Nephron (organoid): ENCODE measurements around the gene SFXN1.

ENCODE experiments used
- H3K27ac Mint-ChIP-seq, 3 experiments: 2 replicates each; pipeline ENCODE4 v1.8.0; 2020; ENCODE audit warnings: mixed read lengths in 3 of 3, mild to moderate bottlenecking in 2 of 3, moderate library complexity in 1 of 3
- H3K27me3 Mint-ChIP-seq: 2 replicates; pipeline ENCODE4 v1.8.0; 2021; ENCODE audit warnings: low read depth, mild to moderate bottlenecking, moderate library complexity, mixed read lengths
- H3K36me3 Mint-ChIP-seq: 2 replicates; pipeline ENCODE4 v1.8.0; 2020; ENCODE audit warnings: low read depth, mixed read lengths
- H3K4me1 Mint-ChIP-seq: 2 replicates; pipeline ENCODE4 v1.8.0; 2020; ENCODE audit warnings: mixed read lengths
- H3K4me3 Mint-ChIP-seq, 3 experiments: 2 replicates each; pipeline ENCODE4 v1.8.0; 2020; ENCODE audit warnings: mild to moderate bottlenecking in 3 of 3, mixed read lengths in 3 of 3, moderate library complexity in 2 of 3
- H3K9me3 Mint-ChIP-seq: 2 replicates; pipeline ENCODE4 v1.8.0; 2020; ENCODE audit warnings: mixed read lengths
- TF ChIP-seq, protein P1 (sequence below), 3 experiments: fragments of 200-600 bp; sonication (generic); IDR thresholded peaks; one replicate each; pipeline ENCODE4 v1.5.0; 2021; ENCODE audit warnings: antibody characterized with exemption in 3 of 3; ENCODE audit not compliant: unreplicated experiment in 3 of 3

The SFXN1 gene

GRCh38 chr5:175576096-175576495, 97.7 kb downstream of the SFXN1 start:
- Mint-ChIP-seq H3K4me1 (no peaks in the 10 kb centered on the region), H3K27ac (no peak overlapping the region), H3K27me3 (peaks cover 45% of the 10 kb centered on the region), H3K4me3 (no peak overlapping the region), H3K9me3 (peaks cover 10% of the 10 kb centered on the region), H3K36me3 (no peaks in the 10 kb centered on the region)
- TF ChIP-seq, protein P1, sequence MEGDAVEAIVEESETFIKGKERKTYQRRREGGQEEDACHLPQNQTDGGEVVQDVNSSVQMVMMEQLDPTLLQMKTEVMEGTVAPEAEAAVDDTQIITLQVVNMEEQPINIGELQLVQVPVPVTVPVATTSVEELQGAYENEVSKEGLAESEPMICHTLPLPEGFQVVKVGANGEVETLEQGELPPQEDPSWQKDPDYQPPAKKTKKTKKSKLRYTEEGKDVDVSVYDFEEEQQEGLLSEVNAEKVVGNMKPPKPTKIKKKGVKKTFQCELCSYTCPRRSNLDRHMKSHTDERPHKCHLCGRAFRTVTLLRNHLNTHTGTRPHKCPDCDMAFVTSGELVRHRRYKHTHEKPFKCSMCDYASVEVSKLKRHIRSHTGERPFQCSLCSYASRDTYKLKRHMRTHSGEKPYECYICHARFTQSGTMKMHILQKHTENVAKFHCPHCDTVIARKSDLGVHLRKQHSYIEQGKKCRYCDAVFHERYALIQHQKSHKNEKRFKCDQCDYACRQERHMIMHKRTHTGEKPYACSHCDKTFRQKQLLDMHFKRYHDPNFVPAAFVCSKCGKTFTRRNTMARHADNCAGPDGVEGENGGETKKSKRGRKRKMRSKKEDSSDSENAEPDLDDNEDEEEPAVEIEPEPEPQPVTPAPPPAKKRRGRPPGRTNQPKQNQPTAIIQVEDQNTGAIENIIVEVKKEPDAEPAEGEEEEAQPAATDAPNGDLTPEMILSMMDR (IDR thresholded peaks at IDR 0.05; ENCODE audit: unreplicated experiment in 3 of 3): no peak

GRCh38 chr5:175576591-175576990, 98.2 kb downstream of the SFXN1 start:
- Mint-ChIP-seq H3K27ac (no peak overlapping the region), H3K36me3 (no peaks in the 10 kb centered on the region), H3K4me3 (no peak overlapping the region), H3K4me1 (no peaks in the 10 kb centered on the region), H3K27me3 (peaks cover 40% of the 10 kb centered on the region), H3K9me3 (peaks cover 13% of the 10 kb centered on the region)
- TF ChIP-seq, protein P1 (IDR thresholded peaks at IDR 0.05; ENCODE audit: unreplicated experiment in 3 of 3): no peak
